ENCODE results near the gene D2HGDH.
"Not testable (repeated sequence)": the region's sequence is repeated elsewhere in the genome, so short reads cannot be mapped to it uniquely, and the experiment has no call there.

D2HGDH gene

DNA sequence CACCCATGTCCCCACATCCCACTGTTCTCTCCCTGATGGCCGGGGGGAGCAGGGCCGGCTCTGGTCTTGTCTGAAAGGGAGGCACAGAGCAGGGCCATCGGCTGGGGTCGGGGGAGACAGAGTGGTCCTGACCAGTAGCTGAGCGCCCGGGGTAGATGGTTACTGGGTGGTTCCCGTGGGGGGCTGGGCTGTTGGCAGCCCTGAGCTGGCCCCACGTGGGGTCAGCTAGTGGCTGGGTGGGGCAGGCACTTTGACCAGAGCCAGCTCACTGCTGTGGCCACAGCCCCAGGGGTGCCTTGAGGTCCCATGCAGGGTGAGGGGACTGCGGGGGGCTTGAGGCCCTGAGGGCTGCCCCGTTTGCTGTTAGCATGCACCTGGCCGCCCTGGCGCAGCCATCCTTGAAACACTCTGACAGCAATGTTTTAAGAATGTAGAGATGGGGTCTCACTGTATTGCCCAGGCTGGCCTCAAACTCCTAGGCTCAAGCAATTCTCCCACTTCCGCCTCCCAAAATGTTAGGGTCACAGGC is 62.2 kb downstream of the D2HGDH start:
- no peak for DNase-seq (ENCODE audit: low read depth)
- in situ Hi-C loops (cut with HindIII; ENCODE audit: low sequenced_read_pairs) = no loop called here
- no peak for TF ChIP-seq CTCF (IDR thresholded peaks at IDR 0.05; ENCODE audit: low read depth, low read length, missing control alignments)
- H3K4me3 ChIP-seq (ENCODE audit: low read depth, low read length) = no peak overlapping the region

DNA sequence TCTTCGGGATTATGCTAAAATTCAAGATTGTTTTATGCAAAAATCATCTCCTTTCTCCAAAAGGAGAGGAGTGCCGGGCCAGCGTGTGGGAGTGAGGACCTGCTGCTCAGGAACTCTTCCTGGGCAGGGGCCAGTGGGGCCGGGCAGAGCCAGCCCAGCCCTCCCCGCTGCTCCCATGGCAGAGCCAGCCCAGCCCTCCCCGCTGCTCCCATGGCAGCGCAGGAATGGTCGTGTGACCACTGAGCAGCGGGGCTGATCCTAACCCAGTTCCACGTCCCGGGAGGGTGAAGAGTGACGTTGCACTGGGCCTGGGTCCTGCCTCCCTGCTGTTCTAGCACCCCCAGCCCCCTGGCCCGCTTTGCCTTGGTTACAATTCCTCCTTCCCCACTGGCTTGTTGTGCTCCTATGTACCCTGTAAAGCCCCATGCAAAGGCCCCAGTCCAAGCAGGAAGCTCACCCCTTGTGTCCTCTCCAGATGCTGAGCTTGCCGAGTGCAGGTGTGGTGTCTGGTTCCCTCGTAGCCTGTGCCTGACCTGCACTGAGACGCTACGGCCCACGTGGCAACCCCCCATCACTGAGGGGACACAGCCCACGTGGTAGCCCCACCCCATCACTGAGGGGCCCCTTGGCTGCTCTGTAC is 63.1 kb downstream of the D2HGDH start:
- in situ Hi-C loops (cut with HindIII; ENCODE audit: low sequenced_read_pairs) = no loop called here
- DNase-seq (ENCODE audit: low read depth) = no peak
- TF ChIP-seq CTCF (IDR thresholded peaks at IDR 0.05; ENCODE audit: low read depth, low read length, missing control alignments) = no peak
- H3K4me3 ChIP-seq (ENCODE audit: low read depth, low read length) = no peak overlapping the region

DNA sequence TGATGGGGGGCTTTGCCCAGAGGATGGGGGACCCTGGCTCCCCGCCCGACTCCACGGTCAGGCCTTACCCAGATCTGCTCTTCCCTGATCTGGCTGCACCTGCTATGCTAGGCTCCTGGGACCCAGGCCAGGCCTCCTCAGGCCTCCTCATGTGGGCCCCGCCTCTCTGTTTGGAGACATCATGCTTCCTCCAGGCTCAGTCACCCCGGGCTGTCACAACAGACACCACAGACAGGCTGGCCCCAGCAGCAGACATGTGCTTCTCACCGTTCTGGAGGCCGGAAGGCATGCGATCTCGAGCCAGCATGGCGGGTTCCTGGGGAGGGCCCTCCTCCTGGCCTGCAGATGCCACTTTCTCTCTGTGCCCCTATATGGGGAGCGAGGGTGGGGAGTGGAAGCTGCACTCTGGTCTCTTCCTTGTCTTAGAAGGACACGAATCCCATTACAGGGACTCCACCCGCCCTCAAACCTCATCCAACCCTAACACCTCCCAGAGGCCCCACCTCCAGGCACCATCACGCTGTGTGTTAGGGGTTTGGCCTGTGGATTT is 63.7 kb downstream of the D2HGDH start:
- H3K4me3 ChIP-seq (ENCODE audit: low read depth, low read length) = no peak overlapping the region
- in situ Hi-C loops (cut with HindIII; ENCODE audit: low sequenced_read_pairs) = no loop called here
- TF ChIP-seq CTCF (IDR thresholded peaks at IDR 0.05; ENCODE audit: low read depth, low read length, missing control alignments) = no peak
- no peak for DNase-seq (ENCODE audit: low read depth)

- DNase-seq (ENCODE audit: low read depth) = no peak
- H3K4me3 ChIP-seq (ENCODE audit: low read depth, low read length) = no peak overlapping the region
- no peak for TF ChIP-seq CTCF (IDR thresholded peaks at IDR 0.05; ENCODE audit: low read depth, low read length, missing control alignments)
- in situ Hi-C loops (cut with HindIII; ENCODE audit: low sequenced_read_pairs) = no loop called here
These were observed 64.4 kb downstream of the D2HGDH start for GRCh38 chr2:241798631-241799521.

- no peak for TF ChIP-seq CTCF (IDR thresholded peaks at IDR 0.05; ENCODE audit: low read depth, low read length, missing control alignments)
- DNase-seq (ENCODE audit: low read depth) = no peak
- H3K4me3 ChIP-seq (ENCODE audit: low read depth, low read length) = no peak overlapping the region
- in situ Hi-C loops (cut with HindIII; ENCODE audit: low sequenced_read_pairs) = no loop called here
These were observed 65.2 kb downstream of the D2HGDH start for GRCh38 chr2:241799522-241800197.

- H3K4me3 ChIP-seq (ENCODE audit: low read depth, low read length); DNase-seq (ENCODE audit: low read depth); in situ Hi-C loops (cut with HindIII; ENCODE audit: low sequenced_read_pairs): not testable (repeated sequence)
These were observed 65.9 kb downstream of the D2HGDH start for GRCh38 chr2:241800198-241800903.
